ENCODE measurements around the gene SVBP.
"Not testable (repeated sequence)": the region's sequence is repeated elsewhere in the genome, so short reads cannot be mapped to it uniquely, and the experiment has no call there.

DNA sequence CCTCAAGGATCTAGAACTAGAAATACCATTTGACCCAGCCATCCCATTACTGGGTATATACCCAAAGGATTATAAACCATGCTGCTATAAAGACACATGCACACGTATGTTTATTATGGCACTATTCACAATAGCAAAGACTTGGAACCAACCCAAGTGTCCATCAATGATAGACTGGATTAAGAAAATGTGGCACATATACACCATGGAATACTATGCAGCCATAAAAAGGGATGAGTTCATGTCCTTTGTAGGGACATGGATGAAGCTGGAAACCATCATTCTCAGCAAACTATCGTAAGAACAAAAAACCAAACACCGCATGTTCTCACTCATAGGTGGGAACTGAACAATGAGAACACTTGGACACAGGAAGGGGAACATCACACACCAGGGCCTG, 2.4 kb downstream of the SVBP start:
- TF ChIP-seq EP300 (IDR thresholded peaks at IDR 0.05) = not testable (repeated sequence)
- TF ChIP-seq, protein P1, sequence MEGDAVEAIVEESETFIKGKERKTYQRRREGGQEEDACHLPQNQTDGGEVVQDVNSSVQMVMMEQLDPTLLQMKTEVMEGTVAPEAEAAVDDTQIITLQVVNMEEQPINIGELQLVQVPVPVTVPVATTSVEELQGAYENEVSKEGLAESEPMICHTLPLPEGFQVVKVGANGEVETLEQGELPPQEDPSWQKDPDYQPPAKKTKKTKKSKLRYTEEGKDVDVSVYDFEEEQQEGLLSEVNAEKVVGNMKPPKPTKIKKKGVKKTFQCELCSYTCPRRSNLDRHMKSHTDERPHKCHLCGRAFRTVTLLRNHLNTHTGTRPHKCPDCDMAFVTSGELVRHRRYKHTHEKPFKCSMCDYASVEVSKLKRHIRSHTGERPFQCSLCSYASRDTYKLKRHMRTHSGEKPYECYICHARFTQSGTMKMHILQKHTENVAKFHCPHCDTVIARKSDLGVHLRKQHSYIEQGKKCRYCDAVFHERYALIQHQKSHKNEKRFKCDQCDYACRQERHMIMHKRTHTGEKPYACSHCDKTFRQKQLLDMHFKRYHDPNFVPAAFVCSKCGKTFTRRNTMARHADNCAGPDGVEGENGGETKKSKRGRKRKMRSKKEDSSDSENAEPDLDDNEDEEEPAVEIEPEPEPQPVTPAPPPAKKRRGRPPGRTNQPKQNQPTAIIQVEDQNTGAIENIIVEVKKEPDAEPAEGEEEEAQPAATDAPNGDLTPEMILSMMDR (IDR thresholded peaks at IDR 0.05) = not testable (repeated sequence)
